IPS DF 4.7 (cell line): Measurements from ENCODE around the gene MAP6.

Experiments
- DNase-seq: peaks from one replicate; pipeline ENCODE4 v3.0.0-alpha.2; 2013; ENCODE audit warnings: low spot score; ENCODE audit errors: extremely low read depth

MAP6 gene

GRCh38 chr11:75632450-75632849 lies 36.4 kb downstream of the MAP6 start:
- DNase-seq = no peak

- no peak for DNase-seq
Observed at GRCh38 chr11:75631086-75631730, 37.6 kb downstream of the MAP6 start.

- DNase-seq = no peak
Observed at GRCh38 chr11:75627906-75628668, 40.8 kb downstream of the MAP6 start.

- no peak for DNase-seq
Observed at GRCh38 chr11:75626889-75627529, 41.8 kb downstream of the MAP6 start.

GRCh38 chr11:75625991-75626888 lies 42.6 kb downstream of the MAP6 start:
- DNase-seq = no peak

GRCh38 chr11:75625021-75625420 lies 43.8 kb downstream of the MAP6 start:
- no peak for DNase-seq

- no peak for DNase-seq
Observed at GRCh38 chr11:75616281-75616680, 52.6 kb downstream of the MAP6 start.

GRCh38 chr11:75615751-75616150 lies 53.1 kb downstream of the MAP6 start:
- DNase-seq = no peak

- no peak for DNase-seq
Observed at GRCh38 chr11:75611823-75612222, 57.0 kb downstream of the MAP6 start.

- DNase-seq = no peak
Observed at GRCh38 chr11:75606099-75606498, 62.7 kb downstream of the MAP6 start.

GRCh38 chr11:75603791-75604736 lies 64.8 kb downstream of the MAP6 start:
- no peak for DNase-seq

GRCh38 chr11:75602951-75603350 lies 65.9 kb downstream of the MAP6 start:
- DNase-seq = no peak

- DNase-seq = no peak
Observed at GRCh38 chr11:75601494-75601893, 67.3 kb downstream of the MAP6 start.

- no peak for DNase-seq
Observed at GRCh38 chr11:75600356-75600755, 68.5 kb downstream of the MAP6 start.

- no peak for DNase-seq
Observed at GRCh38 chr11:75598900-75599299, 69.9 kb downstream of the MAP6 start.

GRCh38 chr11:75598264-75598663 lies 70.6 kb downstream of the MAP6 start:
- no peak for DNase-seq

- DNase-seq = no peak
Observed at GRCh38 chr11:75597636-75598035, 71.2 kb downstream of the MAP6 start.

- no peak for DNase-seq
Observed at GRCh38 chr11:75596914-75597313, 71.9 kb downstream of the MAP6 start.

GRCh38 chr11:75595429-75595828 lies 73.4 kb downstream of the MAP6 start:
- no peak for DNase-seq

- no peak for DNase-seq
Observed at GRCh38 chr11:75594211-75594610, 74.6 kb downstream of the MAP6 start.
